ENCODE measurements around the gene VSIG1.

DNA sequence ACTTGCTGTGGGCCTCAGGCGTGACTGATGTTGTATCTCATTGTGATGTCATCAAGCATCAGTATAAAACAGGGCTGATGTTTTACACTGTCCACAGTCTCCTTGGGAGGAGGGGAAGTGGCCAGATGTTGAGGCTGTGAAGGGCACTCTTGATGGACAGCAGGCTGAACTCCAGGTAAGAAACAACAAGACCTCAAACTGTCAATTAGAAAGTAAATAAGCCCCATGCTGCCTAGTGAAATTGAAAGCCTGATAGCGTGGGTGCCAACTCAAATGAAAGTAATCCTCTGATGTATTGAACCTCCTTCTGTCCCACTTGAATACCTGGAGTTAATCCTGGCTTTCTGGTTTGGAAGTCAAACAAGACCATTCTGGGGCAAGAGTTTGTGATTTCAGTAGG is 19.7 kb downstream of the VSIG1 start:
- TF ChIP-seq CTCF (conservative IDR thresholded peaks at IDR 0.05) = no peak
- TF ChIP-seq EZH2 (IDR thresholded peaks at IDR 0.05; ENCODE audit: low read depth) = no peak
